Glutamatergic neuron (in vitro differentiated cells): ENCODE measurements around the gene KIAA1614. TPM values are rescaled to one million over a fixed set of nuclear protein-coding genes. Genes with fewer than 3 reads are reported as not detected.
A peak's percentile ranks its signal among the peaks of the same experiment; 100 is the strongest.

Experiments
- DNase-seq: peaks from one replicate; pipeline ENCODE4 v3.0.0; 2022
- H3K27ac Mint-ChIP-seq: one replicate; pipeline ENCODE4 v1.8.0; 2020; ENCODE audit warnings: mild to moderate bottlenecking, mixed read lengths, inconsistent platforms; ENCODE audit not compliant: unreplicated experiment
- H3K27me3 Mint-ChIP-seq: one replicate; pipeline ENCODE4 v1.8.0; 2020; ENCODE audit warnings: mild to moderate bottlenecking, moderate library complexity, mixed read lengths, inconsistent platforms; ENCODE audit not compliant: unreplicated experiment
- H3K36me3 Mint-ChIP-seq: one replicate; pipeline ENCODE4 v1.8.0; 2020; ENCODE audit warnings: mild to moderate bottlenecking, mixed read lengths, inconsistent platforms; ENCODE audit not compliant: unreplicated experiment
- H3K4me1 Mint-ChIP-seq: one replicate; pipeline ENCODE4 v1.8.0; 2020; ENCODE audit warnings: mild to moderate bottlenecking, low read depth, mixed read lengths, inconsistent platforms; ENCODE audit not compliant: unreplicated experiment
- H3K4me3 Mint-ChIP-seq: one replicate; pipeline ENCODE4 v1.8.0; 2020; ENCODE audit warnings: mild to moderate bottlenecking, mixed read lengths, inconsistent platforms; ENCODE audit not compliant: unreplicated experiment
- H3K9me3 Mint-ChIP-seq: one replicate; pipeline ENCODE4 v1.8.0; 2020; ENCODE audit warnings: mild to moderate bottlenecking, moderate library complexity, mixed read lengths, inconsistent platforms; ENCODE audit not compliant: unreplicated experiment
- CTCF ChIP-seq: fragments of 200-600 bp; sonication (generic); IDR thresholded peaks from one replicate; pipeline ENCODE4 v1.5.0; 2021; ENCODE audit not compliant: partially characterized antibody, unreplicated experiment
- total RNA-seq: library from RNA; stranded (reverse); fragmentation: NEBNext Ultra II Directional; extraction: Animal tissue kit (Norgen Biotek cat#: 25700); gene quantifications from one replicate; pipeline ENCODE4 v1.2.1, GENCODE V29; 2021; ENCODE audit not compliant: unreplicated experiment

The KIAA1614 gene
- total RNA-seq, 1 donor from 2014 or later: 4.1 TPM

GRCh38 chr1:180911640-180912191 is 981 bp upstream of the KIAA1614 start:
- Mint-ChIP-seq H3K9me3 (peaks cover 2% of the 10 kb centered on the region), H3K27me3 (peaks cover 6% of the 10 kb centered on the region), H3K36me3 (no peaks in the 10 kb centered on the region), H3K4me1 (peaks cover 14% of the 10 kb centered on the region), H3K4me3 (peak overlapping the region; percentile 69), H3K27ac (no peak overlapping the region)
- no peak for DNase-seq
- TF ChIP-seq CTCF: no peak

- Mint-ChIP-seq H3K27ac (no peak overlapping the region), H3K36me3 (no peaks in the 10 kb centered on the region), H3K9me3 (peaks cover 2% of the 10 kb centered on the region), H3K27me3 (peaks cover 6% of the 10 kb centered on the region), H3K4me3 (peak overlapping the region; percentile 69), H3K4me1 (peaks cover 14% of the 10 kb centered on the region)
- no peak for TF ChIP-seq CTCF
- no peak for DNase-seq
Measured at GRCh38 chr1:180912211-180912800, 391 bp upstream of the KIAA1614 start.

- peaks cover 6% of the 10 kb centered on the region for H3K27me3 Mint-ChIP-seq
- H3K9me3 Mint-ChIP-seq: peaks cover 4% of the 10 kb centered on the region
- H3K4me3 Mint-ChIP-seq: peak overlapping the region; percentile 20
- H3K36me3 Mint-ChIP-seq: no peaks in the 10 kb centered on the region
- TF ChIP-seq CTCF: no peak
- H3K4me1 Mint-ChIP-seq: peaks cover 29% of the 10 kb centered on the region
- no peak for DNase-seq
- H3K27ac Mint-ChIP-seq: peak overlapping the region; percentile 48
Measured at GRCh38 chr1:180915426-180915965, 2.8 kb downstream of the KIAA1614 start.

GRCh38 chr1:180916012-180916770 is 3.5 kb downstream of the KIAA1614 start:
- H3K36me3 Mint-ChIP-seq: no peaks in the 10 kb centered on the region
- no peak for TF ChIP-seq CTCF
- peaks cover 29% of the 10 kb centered on the region for H3K4me1 Mint-ChIP-seq
- H3K27me3 Mint-ChIP-seq: peaks cover 6% of the 10 kb centered on the region
- H3K9me3 Mint-ChIP-seq: peaks cover 8% of the 10 kb centered on the region
- no peak overlapping the region for H3K27ac Mint-ChIP-seq
- no peak overlapping the region for H3K4me3 Mint-ChIP-seq
- peak; percentile 1 for DNase-seq
